GM19452 (cell line): Measurements from ENCODE around the gene RNH1.
A peak's percentile ranks its signal among the peaks of the same experiment; 100 is the strongest.

Experiments used
- ATAC-seq: cut with Tn5 transposase; IDR thresholded peaks from one replicate; pipeline ENCODE4 v1.9.1; 2021; ENCODE audit not compliant: unreplicated experiment

Gene RNH1

GRCh38 chr11:459511-460220, 47.4 kb downstream of the RNH1 start:
- no peak for ATAC-seq

GRCh38 chr11:457111-457760, 49.8 kb downstream of the RNH1 start:
- no peak for ATAC-seq

GRCh38 chr11:456533-456932, 50.5 kb downstream of the RNH1 start:
- no peak for ATAC-seq

GRCh38 chr11:455566-456147, 51.4 kb downstream of the RNH1 start:
- no peak for ATAC-seq

GRCh38 chr11:454801-455565, 52.1 kb downstream of the RNH1 start:
- ATAC-seq: no peak

- no peak for ATAC-seq
Observed at GRCh38 chr11:454043-454442, 53.0 kb downstream of the RNH1 start.

- no peak for ATAC-seq
Observed at GRCh38 chr11:453564-453963, 53.5 kb downstream of the RNH1 start.

GRCh38 chr11:452916-453527, 54.0 kb downstream of the RNH1 start:
- no peak for ATAC-seq

GRCh38 chr11:452203-452744, 54.8 kb downstream of the RNH1 start:
- ATAC-seq: no peak

- ATAC-seq: no peak
Observed at GRCh38 chr11:451738-452137, 55.3 kb downstream of the RNH1 start.

GRCh38 chr11:450809-451451, 56.1 kb downstream of the RNH1 start:
- peak; percentile 8 for ATAC-seq

- peak; percentile 67 for ATAC-seq
Observed at GRCh38 chr11:449889-450808, 56.9 kb downstream of the RNH1 start, which contains the start of gene PTDSS2. Gene PTDSS2, plus strand, starts transcription at chr11:450279. Its CDS starts 177 bp downstream, at chr11:450456.

- ATAC-seq: peak; percentile 49
Observed at GRCh38 chr11:447923-448731, 58.9 kb downstream of the RNH1 start.

GRCh38 chr11:446891-447290, 60.2 kb downstream of the RNH1 start:
- ATAC-seq: no peak

GRCh38 chr11:445765-446588, 61.1 kb downstream of the RNH1 start:
- ATAC-seq: no peak
